ENCODE data around the gene INSC.

DNA sequence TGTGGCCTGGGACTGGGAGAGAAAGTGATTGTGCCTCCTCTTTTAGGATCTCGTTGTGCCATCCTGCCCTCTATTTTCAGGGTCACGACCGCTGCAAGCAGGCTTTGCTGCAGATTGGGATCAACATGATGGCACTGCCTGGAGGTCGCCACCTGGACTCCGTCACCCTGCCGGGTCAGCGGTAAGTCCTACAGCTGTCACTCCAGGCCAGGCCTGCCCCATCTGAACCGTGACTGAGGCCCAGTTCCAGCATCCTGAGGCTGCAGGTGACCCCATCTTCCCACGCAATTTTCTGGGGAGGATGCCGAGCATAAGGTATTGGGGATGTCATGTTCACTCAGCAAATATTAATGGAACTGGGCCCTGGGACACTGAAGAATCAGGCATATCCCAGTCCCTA lies 34.3 kb downstream of the INSC start:
- no peak for TF ChIP-seq POLR2AphosphoS5 (IDR thresholded peaks at IDR 0.05)
- TF ChIP-seq, protein P1, sequence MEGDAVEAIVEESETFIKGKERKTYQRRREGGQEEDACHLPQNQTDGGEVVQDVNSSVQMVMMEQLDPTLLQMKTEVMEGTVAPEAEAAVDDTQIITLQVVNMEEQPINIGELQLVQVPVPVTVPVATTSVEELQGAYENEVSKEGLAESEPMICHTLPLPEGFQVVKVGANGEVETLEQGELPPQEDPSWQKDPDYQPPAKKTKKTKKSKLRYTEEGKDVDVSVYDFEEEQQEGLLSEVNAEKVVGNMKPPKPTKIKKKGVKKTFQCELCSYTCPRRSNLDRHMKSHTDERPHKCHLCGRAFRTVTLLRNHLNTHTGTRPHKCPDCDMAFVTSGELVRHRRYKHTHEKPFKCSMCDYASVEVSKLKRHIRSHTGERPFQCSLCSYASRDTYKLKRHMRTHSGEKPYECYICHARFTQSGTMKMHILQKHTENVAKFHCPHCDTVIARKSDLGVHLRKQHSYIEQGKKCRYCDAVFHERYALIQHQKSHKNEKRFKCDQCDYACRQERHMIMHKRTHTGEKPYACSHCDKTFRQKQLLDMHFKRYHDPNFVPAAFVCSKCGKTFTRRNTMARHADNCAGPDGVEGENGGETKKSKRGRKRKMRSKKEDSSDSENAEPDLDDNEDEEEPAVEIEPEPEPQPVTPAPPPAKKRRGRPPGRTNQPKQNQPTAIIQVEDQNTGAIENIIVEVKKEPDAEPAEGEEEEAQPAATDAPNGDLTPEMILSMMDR (IDR thresholded peaks at IDR 0.05), result no peak

Data from prostate gland (tissue), 2 donors.